ENCODE measurements around the gene SLC6A5. TPM values are rescaled to one million over a fixed set of nuclear protein-coding genes. Genes with fewer than 3 reads are reported as not detected.

SLC6A5 gene
- total RNA-seq, 4 donors from 2014 or later = not detected

- TF ChIP-seq CTCF (IDR thresholded peaks at IDR 0.05; ENCODE audit: low read depth) = no peak
Measured at GRCh38 chr11:20564846-20565635, 34.4 kb upstream of the SLC6A5 start.

GRCh38 chr11:20566591-20567434 is 32.6 kb upstream of the SLC6A5 start:
- TF ChIP-seq CTCF (IDR thresholded peaks at IDR 0.05; ENCODE audit: low read depth) = no peak

- TF ChIP-seq CTCF (IDR thresholded peaks at IDR 0.05; ENCODE audit: low read depth) = no peak
Measured at GRCh38 chr11:20583201-20583600, 16.2 kb upstream of the SLC6A5 start.

- TF ChIP-seq CTCF (IDR thresholded peaks at IDR 0.05; ENCODE audit: low read depth) = no peak
Measured at GRCh38 chr11:20584093-20584774, 15.2 kb upstream of the SLC6A5 start.

DNA sequence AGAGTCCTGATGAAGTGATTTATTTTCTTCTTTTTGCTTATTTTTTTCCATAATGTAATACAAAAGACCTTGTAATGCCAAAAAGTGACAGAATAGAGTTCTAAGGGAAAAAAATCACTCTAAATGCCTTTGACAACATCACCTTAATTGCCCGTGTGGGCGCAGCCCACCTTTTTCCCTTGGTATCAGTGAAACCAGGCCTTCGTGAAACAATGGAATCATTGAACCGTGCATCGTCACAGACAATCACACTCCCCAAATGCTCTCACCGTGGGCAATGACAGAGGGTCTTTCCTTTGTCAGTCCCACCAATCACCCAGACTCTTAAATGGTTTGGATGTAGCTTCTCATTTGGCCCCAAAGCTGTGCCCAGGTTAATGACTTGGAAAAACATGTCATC is 9.6 kb upstream of the SLC6A5 start:
- no peak for TF ChIP-seq CTCF (IDR thresholded peaks at IDR 0.05; ENCODE audit: low read depth)

GRCh38 chr11:20590381-20590780 is 9.0 kb upstream of the SLC6A5 start:
- no peak for TF ChIP-seq CTCF (IDR thresholded peaks at IDR 0.05; ENCODE audit: low read depth)

GRCh38 chr11:20592741-20593140 is 6.7 kb upstream of the SLC6A5 start:
- no peak for TF ChIP-seq CTCF (IDR thresholded peaks at IDR 0.05; ENCODE audit: low read depth)

All from subcutaneous adipose tissue (tissue), 4 donors.